Fibroblast of lung (primary cell): ENCODE data around the gene FBN3. TPM values are rescaled to one million over a fixed set of nuclear protein-coding genes. Genes with fewer than 3 reads are reported as not detected.

Experiments
- DNase-seq, 2 donors: peaks; one replicate each; pipeline versions ENCODE4 v3.0.0 to v3.0.0-alpha.2; 2010; ENCODE audit warnings: low read depth in 2 of 2
- H2AFZ ChIP-seq: 2 replicates; pipeline ENCODE4 v1.5.1; 2012; ENCODE audit warnings: low read length, control low read depth, inconsistent platforms
- H3K27ac ChIP-seq: 2 replicates; pipeline ENCODE4 v1.5.1; 2011; ENCODE audit warnings: low read length, control low read depth; ENCODE audit not compliant: insufficient read depth
- H3K27me3 ChIP-seq: 2 replicates; pipeline ENCODE4 v1.5.1; 2011; ENCODE audit warnings: mild to moderate bottlenecking, low read length; ENCODE audit not compliant: control insufficient read depth, insufficient read depth
- H3K36me3 ChIP-seq: 2 replicates; pipeline ENCODE4 v1.5.1; 2011; ENCODE audit warnings: low read length; ENCODE audit not compliant: control insufficient read depth, insufficient read depth
- H3K4me1 ChIP-seq: 2 replicates; pipeline ENCODE4 v1.5.1; 2011; ENCODE audit warnings: low read length; ENCODE audit not compliant: control insufficient read depth, insufficient read depth; ENCODE audit errors: extremely low read depth
- H3K4me2 ChIP-seq: 2 replicates; pipeline ENCODE4 v1.5.1; 2011; ENCODE audit warnings: low read length, control low read depth; ENCODE audit not compliant: insufficient read depth; ENCODE audit errors: extremely low read depth
- H3K4me3 ChIP-seq, 4 experiments: fragments of 200-600 bp in 1 of 4; sonication (generic) in 1 of 4; replicated peaks in 1 of 4; 2 replicates each; pipeline ENCODE4 v1.5.1; 2011 to 2016; ENCODE audit warnings: low read length in 4 of 4, low read depth in 3 of 4, mild to moderate bottlenecking in 3 of 4, control low read depth in 2 of 4, inconsistent platforms in 1 of 4, mixed read lengths in 1 of 4; ENCODE audit not compliant: insufficient read depth in 1 of 4; ENCODE audit errors: control extremely low read depth in 1 of 4
- H3K79me2 ChIP-seq: 2 replicates; pipeline ENCODE4 v1.5.1; 2012; ENCODE audit warnings: mild to moderate bottlenecking, low read length, inconsistent platforms; ENCODE audit not compliant: control insufficient read depth, insufficient read depth
- H3K9ac ChIP-seq: 2 replicates; pipeline ENCODE4 v1.5.1; 2011; ENCODE audit warnings: mild to moderate bottlenecking, low read length, control low read depth; ENCODE audit not compliant: insufficient read depth
- H3K9me3 ChIP-seq: 2 replicates; pipeline ENCODE4 v1.5.1; 2012; ENCODE audit warnings: low read depth, low read length; ENCODE audit not compliant: control insufficient read depth, insufficient read depth
- H4K20me1 ChIP-seq: 2 replicates; pipeline ENCODE4 v1.5.1; 2011; ENCODE audit warnings: low read length; ENCODE audit not compliant: control insufficient read depth, insufficient read depth; ENCODE audit errors: extremely low read depth
- EZH2 ChIP-seq: IDR thresholded peaks from 2 replicates; pipeline ENCODE4 v1.5.1; 2012; ENCODE audit warnings: low read length, control low read depth, mild to moderate bottlenecking; ENCODE audit errors: missing control alignments
- polyA plus RNA-seq, 2 donors: library from polyadenylated mRNA; depleted of rRNA in 1 of 2; stranded (reverse) in 1 of 2; unstranded in 1 of 2; fragments of >200 nt; gene quantifications; 2 replicates each; pipeline ENCODE4 v1.2.1, GENCODE V29; 2011 to 2012; ENCODE audit warnings: missing spikeins in 1 of 2
- total RNA-seq: library from RNA; depleted of rRNA; stranded (reverse); fragments of >200 nt; gene quantifications from 2 replicates; pipeline ENCODE4 v1.2.1, GENCODE V29; 2014
- TF ChIP-seq, protein P1 (sequence below), 2 donors: IDR thresholded peaks in 1 of 2; conservative IDR thresholded peaks in 1 of 2; 1 replicate in 1 of 2; 2 replicates in 1 of 2; pipeline ENCODE4 v1.5.1; 2011 to 2012; ENCODE audit warnings: low read length in 2 of 2, control low read depth in 1 of 2, inconsistent platforms in 1 of 2, low read depth in 1 of 2, mild to moderate bottlenecking in 1 of 2

FBN3 gene
- total and polyA plus RNA-seq, 2 donors (not counting 1 experiment from before 2014, with no cell fraction given): under 0.01 TPM; not detected in 1

DNA sequence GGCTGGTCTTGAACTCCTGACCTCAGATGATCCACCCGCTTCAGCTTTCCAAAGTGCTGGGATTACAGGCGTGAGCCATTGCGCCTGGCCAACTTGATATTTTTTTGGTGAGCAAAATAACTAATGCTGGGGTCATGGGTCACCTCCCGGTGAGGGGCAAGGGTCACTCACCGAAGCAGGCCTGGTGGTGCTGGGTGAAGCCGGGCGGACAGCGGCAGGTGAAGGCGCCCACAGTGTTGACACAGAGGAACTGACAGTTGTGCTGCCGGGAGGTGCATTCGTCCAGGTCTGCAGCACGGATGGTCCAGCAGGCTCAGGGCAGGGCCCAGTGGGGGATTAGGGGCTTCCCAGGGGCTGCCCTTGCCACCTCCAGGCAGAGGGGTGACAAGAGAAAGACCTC is 68.6 kb downstream of the FBN3 start:
- no peak for DNase-seq
- Histone ChIP-seq H3K4me3 (no peak overlapping the region), H3K27ac (no peak overlapping the region), H4K20me1 (no peaks in the 10 kb centered on the region), H3K4me1 (no peaks in the 10 kb centered on the region), H3K27me3 (no peaks in the 10 kb centered on the region), H3K36me3 (no peaks in the 10 kb centered on the region), H2AFZ (no peak overlapping the region), H3K9ac (no peak overlapping the region), H3K79me2 (no peaks in the 10 kb centered on the region), H3K4me2 (no peak overlapping the region), H3K9me3 (no peaks in the 10 kb centered on the region)
- TF ChIP-seq, protein P1, sequence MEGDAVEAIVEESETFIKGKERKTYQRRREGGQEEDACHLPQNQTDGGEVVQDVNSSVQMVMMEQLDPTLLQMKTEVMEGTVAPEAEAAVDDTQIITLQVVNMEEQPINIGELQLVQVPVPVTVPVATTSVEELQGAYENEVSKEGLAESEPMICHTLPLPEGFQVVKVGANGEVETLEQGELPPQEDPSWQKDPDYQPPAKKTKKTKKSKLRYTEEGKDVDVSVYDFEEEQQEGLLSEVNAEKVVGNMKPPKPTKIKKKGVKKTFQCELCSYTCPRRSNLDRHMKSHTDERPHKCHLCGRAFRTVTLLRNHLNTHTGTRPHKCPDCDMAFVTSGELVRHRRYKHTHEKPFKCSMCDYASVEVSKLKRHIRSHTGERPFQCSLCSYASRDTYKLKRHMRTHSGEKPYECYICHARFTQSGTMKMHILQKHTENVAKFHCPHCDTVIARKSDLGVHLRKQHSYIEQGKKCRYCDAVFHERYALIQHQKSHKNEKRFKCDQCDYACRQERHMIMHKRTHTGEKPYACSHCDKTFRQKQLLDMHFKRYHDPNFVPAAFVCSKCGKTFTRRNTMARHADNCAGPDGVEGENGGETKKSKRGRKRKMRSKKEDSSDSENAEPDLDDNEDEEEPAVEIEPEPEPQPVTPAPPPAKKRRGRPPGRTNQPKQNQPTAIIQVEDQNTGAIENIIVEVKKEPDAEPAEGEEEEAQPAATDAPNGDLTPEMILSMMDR (conservative IDR thresholded peaks at IDR 0.05 in 1 of 2, IDR thresholded peaks at IDR 0.05 in 1 of 2; ENCODE audit: low read depth in 1 of 2, low read length in 2 of 2): no peak
- no peak for TF ChIP-seq EZH2

DNA sequence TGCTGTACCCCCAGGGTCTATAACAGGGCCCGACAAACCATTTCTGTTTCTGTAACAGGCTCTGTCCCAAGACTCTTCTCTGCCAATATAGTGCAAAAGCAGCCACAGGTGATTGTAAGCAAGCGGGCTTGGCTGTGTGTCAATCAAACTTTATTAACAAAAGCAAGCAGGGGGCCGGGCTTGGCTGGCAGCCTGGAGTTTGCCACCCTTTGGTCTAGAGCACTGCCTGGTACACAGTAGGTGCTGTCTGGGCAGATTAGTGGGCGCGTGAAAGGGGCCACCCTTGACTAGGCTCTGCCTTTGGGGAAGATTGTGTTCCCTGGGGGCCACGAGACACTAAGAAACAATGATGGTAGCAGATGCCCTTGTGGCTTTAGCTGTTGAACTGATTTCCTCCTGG is 69.4 kb downstream of the FBN3 start:
- no peak overlapping the region for H2AFZ ChIP-seq
- DNase-seq: no peak
- no peak overlapping the region for H3K4me2 ChIP-seq
- no peaks in the 10 kb centered on the region for H3K4me1 ChIP-seq
- no peak overlapping the region for H3K27ac ChIP-seq
- H3K9ac ChIP-seq: no peak overlapping the region
- H3K79me2 ChIP-seq: no peaks in the 10 kb centered on the region
- H3K27me3 ChIP-seq: no peaks in the 10 kb centered on the region
- no peak overlapping the region for H3K4me3 ChIP-seq
- H3K36me3 ChIP-seq: no peaks in the 10 kb centered on the region
- H4K20me1 ChIP-seq: no peaks in the 10 kb centered on the region
- H3K9me3 ChIP-seq: no peaks in the 10 kb centered on the region
- TF ChIP-seq, protein P1 (conservative IDR thresholded peaks at IDR 0.05 in 1 of 2, IDR thresholded peaks at IDR 0.05 in 1 of 2; ENCODE audit: low read depth in 1 of 2, low read length in 2 of 2): no peak
- TF ChIP-seq EZH2: no peak

DNA sequence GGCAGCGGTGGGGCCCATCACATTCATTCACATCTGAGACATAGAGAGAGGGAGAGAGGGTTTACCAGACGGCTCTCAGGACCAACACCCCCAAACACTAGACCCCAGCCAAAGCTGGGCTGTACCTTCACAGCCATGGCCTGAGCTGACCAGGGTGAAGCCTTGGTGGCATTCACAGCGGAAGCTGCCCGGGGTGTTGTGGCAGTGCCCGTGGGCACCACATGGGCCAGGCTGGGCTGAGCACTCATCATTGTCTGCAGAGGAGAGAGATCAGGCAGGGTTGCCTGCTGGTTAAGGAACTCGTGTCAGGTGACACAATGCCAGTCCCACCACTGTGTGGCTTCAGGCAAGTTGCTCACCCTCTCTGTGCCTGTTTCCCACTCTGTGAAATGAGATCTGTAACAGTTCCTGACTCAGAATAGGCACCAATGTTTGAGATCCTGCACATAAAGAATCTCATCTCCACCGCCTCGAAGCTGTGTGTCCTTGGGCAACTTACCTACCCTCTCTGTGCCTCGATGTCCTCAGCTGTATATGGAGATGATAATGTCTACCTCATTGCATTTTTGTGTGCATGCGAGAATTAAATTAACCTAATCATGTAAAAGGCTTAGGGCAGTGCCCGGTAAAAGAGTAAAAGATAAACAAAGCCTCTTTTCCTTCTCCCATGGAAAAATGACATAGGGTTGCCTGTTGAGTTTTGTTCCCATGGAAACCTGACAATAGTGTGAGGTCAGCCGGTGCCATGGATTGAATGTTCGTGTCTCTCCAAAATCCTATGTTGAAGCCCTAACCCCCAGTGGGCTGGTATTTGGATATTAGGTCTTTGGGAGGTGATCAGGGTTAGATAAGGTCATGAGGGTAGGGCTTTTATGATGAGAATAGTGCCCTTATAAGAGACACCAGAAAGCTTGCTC is 74.0 kb downstream of the FBN3 start:
- DNase-seq: no peak
- H3K27ac ChIP-seq: no peak overlapping the region

More for the DNA sequence above, 74.0 kb downstream of the FBN3 start:
- TF ChIP-seq EZH2: no peak
- TF ChIP-seq, protein P1 (conservative IDR thresholded peaks at IDR 0.05 in 1 of 2, IDR thresholded peaks at IDR 0.05 in 1 of 2; ENCODE audit: low read depth in 1 of 2, low read length in 2 of 2): no peak
- H3K9ac ChIP-seq: no peak overlapping the region
- no peaks in the 10 kb centered on the region for H3K9me3 ChIP-seq
- H4K20me1 ChIP-seq: no peaks in the 10 kb centered on the region
- no peaks in the 10 kb centered on the region for H3K36me3 ChIP-seq
- no peaks in the 10 kb centered on the region for H3K4me1 ChIP-seq
- H3K4me2 ChIP-seq: no peak overlapping the region
- no peak overlapping the region for H3K4me3 ChIP-seq
- H2AFZ ChIP-seq: no peak overlapping the region
- H3K27me3 ChIP-seq: no peaks in the 10 kb centered on the region
- H3K79me2 ChIP-seq: no peaks in the 10 kb centered on the region
